Activated CD4-positive, alpha-beta T cell treated with anti-CD3 and anti-CD28 coated beads for 1 hour (primary cell): ENCODE results near the gene SMPD4.
"Not testable (repeated sequence)": the region's sequence is repeated elsewhere in the genome, so short reads cannot be mapped to it uniquely, and the experiment has no call there.

Source experiments
- DNase-seq: peaks from one replicate; pipeline ENCODE4 v3.0.0-alpha.2; 2020

The SMPD4 gene

GRCh38 chr2:130181325-130181879 lies at the start of gene SMPD4:
SMPD4 (minus strand) TSS chr2:130181602; CDS start chr2:130176592, 5,010 bp downstream.
- DNase-seq, result peak; percentile 98

- DNase-seq, result not testable (repeated sequence)
Measured at GRCh38 chr2:130230907-130231306, 49.5 kb upstream of the SMPD4 start.

- not testable (repeated sequence) for DNase-seq
Measured at GRCh38 chr2:130230376-130230775, 49.0 kb upstream of the SMPD4 start.

- not testable (repeated sequence) for DNase-seq
Measured at GRCh38 chr2:130229161-130229510, 47.7 kb upstream of the SMPD4 start.

- not testable (repeated sequence) for DNase-seq
Measured at GRCh38 chr2:130228467-130229160, 47.2 kb upstream of the SMPD4 start.

- DNase-seq, result not testable (repeated sequence)
Measured at GRCh38 chr2:130228005-130228404, 46.6 kb upstream of the SMPD4 start.

- not testable (repeated sequence) for DNase-seq
Measured at GRCh38 chr2:130222523-130222922, 41.1 kb upstream of the SMPD4 start.

- DNase-seq, result not testable (repeated sequence)
Measured at GRCh38 chr2:130220505-130220904, 39.1 kb upstream of the SMPD4 start.

- not testable (repeated sequence) for DNase-seq
Measured at GRCh38 chr2:130219147-130219546, 37.7 kb upstream of the SMPD4 start.

GRCh38 chr2:130207051-130207450 lies 25.6 kb upstream of the SMPD4 start:
- DNase-seq, result not testable (repeated sequence)

GRCh38 chr2:130203150-130203549 lies 21.7 kb upstream of the SMPD4 start:
- not testable (repeated sequence) for DNase-seq

- DNase-seq, result not testable (repeated sequence)
Measured at GRCh38 chr2:130202518-130202917, 21.1 kb upstream of the SMPD4 start.

GRCh38 chr2:130198343-130198742 lies 16.9 kb upstream of the SMPD4 start, which contains the start of gene TUBA3E:
TUBA3E (minus strand) TSS chr2:130198439; CDS start chr2:130198360, 79 bp downstream.
- DNase-seq, result no peak

GRCh38 chr2:130196052-130196451 lies 14.7 kb upstream of the SMPD4 start:
- DNase-seq, result not testable (repeated sequence)

- DNase-seq, result not testable (repeated sequence)
Measured at GRCh38 chr2:130195089-130195635, 13.8 kb upstream of the SMPD4 start.

GRCh38 chr2:130193824-130194223 lies 12.4 kb upstream of the SMPD4 start:
- not testable (repeated sequence) for DNase-seq

- DNase-seq, result not testable (repeated sequence)
Measured at GRCh38 chr2:130192451-130192850, 11.0 kb upstream of the SMPD4 start.

- not testable (repeated sequence) for DNase-seq
Measured at GRCh38 chr2:130191319-130191718, 9.9 kb upstream of the SMPD4 start.

- no peak for DNase-seq
Measured at GRCh38 chr2:130190237-130190636, 8.8 kb upstream of the SMPD4 start.

GRCh38 chr2:130188958-130189357 lies 7.6 kb upstream of the SMPD4 start:
- not testable (repeated sequence) for DNase-seq

- not testable (repeated sequence) for DNase-seq
Measured at GRCh38 chr2:130187859-130188792, 6.7 kb upstream of the SMPD4 start.

- no peak for DNase-seq
Measured at GRCh38 chr2:130187268-130187667, 5.9 kb upstream of the SMPD4 start.

GRCh38 chr2:130186391-130186790 lies 5.0 kb upstream of the SMPD4 start:
- DNase-seq, result no peak
